H1 (cell line): ENCODE measurements around the gene C19orf38. TPM values are rescaled to one million over a fixed set of nuclear protein-coding genes. Genes with fewer than 3 reads are reported as not detected.
A peak's percentile ranks its signal among the peaks of the same experiment; 100 is the strongest.

Experiments used
- CHD7 ChIP-seq: fragments of 300-600 bp; sonication (generic); IDR thresholded peaks from 2 replicates; pipeline ENCODE4 v1.7.1; 2012; ENCODE audit warnings: low read length, moderate library complexity, mild to moderate bottlenecking, inconsistent platforms; ENCODE audit not compliant: insufficient replicate concordance
- KDM1A ChIP-seq: fragments of 200-600, 300-600 bp; sonication (generic); IDR thresholded peaks from 2 replicates; pipeline ENCODE4 v1.7.1; 2016; ENCODE audit warnings: mild to moderate bottlenecking, low read length, borderline replicate concordance
- KDM5A ChIP-seq: fragments of 200-600 bp; IDR thresholded peaks from 2 replicates; pipeline ENCODE4 v1.7.1; 2012; ENCODE audit warnings: mild to moderate bottlenecking, low read length, inconsistent platforms, mixed read lengths
- NANOG ChIP-seq: IDR thresholded peaks from 2 replicates; pipeline ENCODE4 v1.6.1; 2011; ENCODE audit warnings: low read length, low read depth, mild to moderate bottlenecking, inconsistent platforms; ENCODE audit not compliant: insufficient read depth, poor library complexity, severe bottlenecking
- POLR2A ChIP-seq, 2 experiments: IDR thresholded peaks; 1 replicate in 1 of 2; 2 replicates in 1 of 2; pipeline ENCODE4 v1.6.1; 2011; ENCODE audit warnings: low read depth in 2 of 2, low read length in 2 of 2, mild to moderate bottlenecking in 2 of 2; ENCODE audit errors: control extremely low read depth in 1 of 2
- POLR2AphosphoS5 ChIP-seq: IDR thresholded peaks from 2 replicates; pipeline ENCODE4 v1.6.1; 2011; ENCODE audit warnings: low read depth, low read length
- SRF ChIP-seq: IDR thresholded peaks from 2 replicates; pipeline ENCODE4 v1.6.1; 2011; ENCODE audit warnings: mild to moderate bottlenecking, low read depth, low read length, moderate library complexity
- polyA plus RNA-seq, 7 experiments: library from polyadenylated mRNA; depleted of rRNA in 3 of 7; stranded (reverse) in 5 of 7; unstranded in 2 of 7; fragments of >200 nt in 5 of 7; fragments of 200-250 nt in 2 of 7; gene quantifications; 1 replicate in 5 of 7; 2 replicates in 1 of 7; 4 replicates in 1 of 7; pipeline versions ENCODE4 v1.2.1 to v1.2.3, GENCODE V29; 2011 to 2013; ENCODE audit warnings: missing spikeins in 2 of 7, mixed read lengths in 2 of 7
- total RNA-seq: library from RNA; stranded (reverse); fragmentation: NEBNext Ultra II Directional; extraction: Animal tissue kit (Norgen Biotek cat#: 25700); gene quantifications from 2 replicates; pipeline ENCODE4 v1.2.1, GENCODE V29; 2021

Gene C19orf38
- total and polyA plus RNA-seq, 2 of the 8 experiments (the other 6 are each of a cell fraction or from before 2014, with no cell fraction given), result 0.53 TPM; not detected in 1

GRCh38 chr19:10908380-10908960 is 60.3 kb downstream of the C19orf38 start (continued):
- TF ChIP-seq CHD7, result no peak
- TF ChIP-seq POLR2AphosphoS5, result no peak
- no peak for TF ChIP-seq KDM5A
- TF ChIP-seq SRF, result no peak
- no peak for TF ChIP-seq POLR2A (IDR thresholded peaks at IDR 0.05; ENCODE audit: control extremely low read depth in 1 of 2, low read depth in 2 of 2, low read length in 2 of 2)
- TF ChIP-seq NANOG, result no peak
- TF ChIP-seq KDM1A, result peak; percentile 82
